H1 (cell line): ENCODE data around the gene PTGES2.

Experiments used
- CEBPB ChIP-seq: IDR thresholded peaks from 2 replicates; pipeline ENCODE4 v1.6.1; 2012; ENCODE audit warnings: low read depth, low read length
- CTCF ChIP-seq, 3 experiments: IDR thresholded peaks; 1 replicate in 2 of 3; 2 replicates in 1 of 3; pipeline versions ENCODE4 v1.5.1 to v1.6.1; 2011; ENCODE audit warnings: low read length in 3 of 3, mild to moderate bottlenecking in 3 of 3, inconsistent platforms in 2 of 3, low read depth in 1 of 3, moderate library complexity in 1 of 3; ENCODE audit not compliant: insufficient read depth in 1 of 3; ENCODE audit errors: control extremely low read depth in 1 of 3
- EP300 ChIP-seq, 2 experiments: IDR thresholded peaks; 1 replicate in 1 of 2; 2 replicates in 1 of 2; pipeline ENCODE4 v1.6.1; 2011 to 2012; ENCODE audit warnings: low read depth in 2 of 2, low read length in 2 of 2, mild to moderate bottlenecking in 2 of 2, borderline replicate concordance in 1 of 2, inconsistent platforms in 1 of 2, moderate library complexity in 1 of 2
- POLR2AphosphoS5 ChIP-seq: IDR thresholded peaks from 2 replicates; pipeline ENCODE4 v1.6.1; 2011; ENCODE audit warnings: low read depth, low read length
- RAD21 ChIP-seq, 2 experiments: IDR thresholded peaks in 1 of 2; conservative IDR thresholded peaks in 1 of 2; 2 replicates each; pipeline ENCODE4 v1.6.1; 2011; ENCODE audit warnings: low read depth in 2 of 2, low read length in 2 of 2, improper control_type of control experiment in 1 of 2, inconsistent platforms in 1 of 2, mild to moderate bottlenecking in 1 of 2, moderate library complexity in 1 of 2
- SIN3A ChIP-seq, 2 experiments: IDR thresholded peaks in 1 of 2; conservative IDR thresholded peaks in 1 of 2; 2 replicates each; pipeline ENCODE4 v1.6.1; 2011 to 2012; ENCODE audit warnings: low read length in 2 of 2, improper control_type of control experiment in 1 of 2, low read depth in 1 of 2, mild to moderate bottlenecking in 1 of 2
- TBP ChIP-seq: IDR thresholded peaks from 2 replicates; pipeline ENCODE4 v1.6.1; 2011; ENCODE audit warnings: low read depth, low read length, improper control_type of control experiment
- TCF12 ChIP-seq: IDR thresholded peaks from 2 replicates; pipeline ENCODE4 v1.6.1; 2011; ENCODE audit warnings: low read depth, mild to moderate bottlenecking, low read length
- USF2 ChIP-seq: IDR thresholded peaks from 2 replicates; pipeline ENCODE4 v1.6.1; 2011; ENCODE audit warnings: low read length, improper control_type of control experiment

- TF ChIP-seq TBP (no peak), RAD21 (IDR thresholded peaks at IDR 0.05 in 1 of 2, conservative IDR thresholded peaks at IDR 0.05 in 1 of 2; ENCODE audit: low read depth in 2 of 2, low read length in 2 of 2) (no peak), CEBPB (no peak), CTCF (IDR thresholded peaks at IDR 0.05; ENCODE audit: control extremely low read depth in 1 of 3, insufficient read depth in 1 of 3, low read depth in 1 of 3, low read length in 3 of 3) (no peak), POLR2AphosphoS5 (no peak), USF2 (no peak), SIN3A (conservative IDR thresholded peaks at IDR 0.05 in 1 of 2, IDR thresholded peaks at IDR 0.05 in 1 of 2; ENCODE audit: low read depth in 1 of 2, low read length in 2 of 2) (no peak), TCF12 (no peak), EP300 (IDR thresholded peaks at IDR 0.05; ENCODE audit: borderline replicate concordance in 1 of 2, low read depth in 2 of 2, low read length in 2 of 2) (no peak)
Measured at GRCh38 chr9:128166169-128166568, 38.6 kb upstream of the PTGES2 start.
